ENCODE results near the gene MAGEA2B.
"Not testable (repeated sequence)": the region's sequence is repeated elsewhere in the genome, so short reads cannot be mapped to it uniquely, and the experiment has no call there.

DNA sequence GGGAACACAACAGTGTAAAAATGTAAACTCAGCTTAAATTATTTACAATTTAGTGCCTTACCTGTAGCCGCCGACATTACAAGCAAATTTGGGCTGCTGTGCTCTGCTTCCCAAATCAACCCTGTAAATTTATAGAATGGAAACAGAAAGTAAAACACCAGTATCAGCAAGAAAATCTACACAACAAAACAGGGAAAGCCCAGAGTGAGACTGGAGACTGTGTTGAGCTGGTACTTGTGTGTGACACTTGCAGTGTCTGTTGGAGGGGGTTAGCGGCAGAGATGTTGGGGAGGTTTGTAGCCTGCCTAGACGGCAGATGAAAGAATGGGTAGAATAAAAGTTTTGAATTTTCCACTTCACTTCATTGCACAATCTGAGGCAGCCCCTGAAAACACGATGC is 1.2 kb upstream of the MAGEA2B start:
- TF ChIP-seq MAX (IDR thresholded peaks at IDR 0.05; ENCODE audit: low read depth, low read length); POLR2A (IDR thresholded peaks at IDR 0.05; ENCODE audit: extremely low read depth, insufficient read length); MYC (IDR thresholded peaks at IDR 0.05; ENCODE audit: low read depth, low read length): not testable (repeated sequence)
- TF ChIP-seq, protein P1, sequence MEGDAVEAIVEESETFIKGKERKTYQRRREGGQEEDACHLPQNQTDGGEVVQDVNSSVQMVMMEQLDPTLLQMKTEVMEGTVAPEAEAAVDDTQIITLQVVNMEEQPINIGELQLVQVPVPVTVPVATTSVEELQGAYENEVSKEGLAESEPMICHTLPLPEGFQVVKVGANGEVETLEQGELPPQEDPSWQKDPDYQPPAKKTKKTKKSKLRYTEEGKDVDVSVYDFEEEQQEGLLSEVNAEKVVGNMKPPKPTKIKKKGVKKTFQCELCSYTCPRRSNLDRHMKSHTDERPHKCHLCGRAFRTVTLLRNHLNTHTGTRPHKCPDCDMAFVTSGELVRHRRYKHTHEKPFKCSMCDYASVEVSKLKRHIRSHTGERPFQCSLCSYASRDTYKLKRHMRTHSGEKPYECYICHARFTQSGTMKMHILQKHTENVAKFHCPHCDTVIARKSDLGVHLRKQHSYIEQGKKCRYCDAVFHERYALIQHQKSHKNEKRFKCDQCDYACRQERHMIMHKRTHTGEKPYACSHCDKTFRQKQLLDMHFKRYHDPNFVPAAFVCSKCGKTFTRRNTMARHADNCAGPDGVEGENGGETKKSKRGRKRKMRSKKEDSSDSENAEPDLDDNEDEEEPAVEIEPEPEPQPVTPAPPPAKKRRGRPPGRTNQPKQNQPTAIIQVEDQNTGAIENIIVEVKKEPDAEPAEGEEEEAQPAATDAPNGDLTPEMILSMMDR (IDR thresholded peaks at IDR 0.05; ENCODE audit: low read depth, low read length) = not testable (repeated sequence)
